Measurements from ENCODE around the gene ATP5F1D. TPM values are rescaled to one million over a fixed set of nuclear protein-coding genes. Genes with fewer than 3 reads are reported as not detected.
"Not testable (repeated sequence)": the region's sequence is repeated elsewhere in the genome, so short reads cannot be mapped to it uniquely, and the experiment has no call there.

The ATP5F1D gene
- 100 to 1,000 TPM in 3 of 6 donors, 10 to 100 TPM in 3; 56.0 to 187 (median 113) TPM for total RNA-seq

DNA sequence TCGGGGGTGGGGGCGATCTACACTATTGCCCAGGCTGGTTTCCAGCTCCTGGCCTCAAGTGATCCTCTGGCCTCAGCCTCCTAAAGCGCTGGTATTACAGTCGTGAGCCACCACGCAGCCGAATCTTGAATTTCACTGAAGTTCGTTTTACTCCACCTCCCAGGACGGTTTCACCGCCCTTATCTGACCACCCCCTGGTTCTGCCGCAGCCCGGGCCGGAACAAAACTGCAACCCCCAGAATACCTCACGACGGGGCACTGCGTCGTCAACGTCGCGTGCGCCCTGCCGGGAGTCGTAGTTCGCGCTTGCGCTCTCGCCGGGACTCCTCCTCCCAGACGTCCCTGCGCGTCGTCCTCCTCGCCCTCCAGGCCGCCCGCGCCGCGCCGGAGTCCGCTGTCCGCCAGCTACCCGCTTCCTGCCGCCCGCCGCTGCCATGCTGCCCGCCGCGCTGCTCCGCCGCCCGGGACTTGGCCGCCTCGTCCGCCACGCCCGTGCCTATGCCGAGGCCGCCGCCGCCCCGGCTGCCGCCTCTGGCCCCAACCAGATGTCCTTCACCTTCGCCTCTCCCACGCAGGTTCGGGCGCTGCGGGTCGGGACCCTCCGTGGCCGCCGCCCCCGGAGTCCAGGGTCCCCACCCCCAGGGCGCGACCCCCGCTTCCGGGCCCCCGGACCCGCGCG is at the start of gene ATP5F1D:
Gene ATP5F1D (plus strand): TSS at position 335 of the 679 bp plus-strand sequence. CDS start 100 bp downstream, at position 435.
- peak within 1 kb of the TSS; percentile 77 to 100 (median 88) for H3K27ac ChIP-seq
- peak; percentile 83 to 86 for ATAC-seq (ENCODE audit: low FRiP score in 2 of 2)

DNA sequence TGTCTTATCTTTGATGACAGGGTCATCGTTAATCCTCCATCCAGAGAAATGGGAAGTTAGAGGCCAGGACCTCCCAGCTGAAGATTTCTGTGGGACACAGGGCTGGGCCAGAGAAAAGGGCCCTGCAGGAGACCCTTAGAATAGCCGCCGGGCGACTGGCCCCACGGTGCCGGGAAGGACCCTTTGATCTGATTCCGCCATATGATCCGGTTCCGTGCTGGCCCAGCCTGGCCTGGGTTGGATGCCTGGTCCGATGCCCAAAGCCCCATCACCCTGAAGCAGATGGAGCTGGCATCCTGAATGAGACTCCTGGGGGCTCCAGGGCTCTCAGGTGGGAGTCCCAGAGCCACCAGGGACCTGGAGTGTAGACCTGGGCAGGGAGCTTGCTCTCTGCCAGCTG is 42.0 kb upstream of the ATP5F1D start:
- Histone ChIP-seq H3K27me3 (no peaks in the 10 kb centered on the region), H3K36me3 (no peaks in the 10 kb centered on the region), H3K4me3 (no peak overlapping the region), H3K9me3 (no peaks in the 10 kb centered on the region), H3K27ac (no peak overlapping the region), H3K4me1 (peaks cover 0 to 11% (median 1%) of the 10 kb centered on the region in 4 donors)
- no peak for ATAC-seq (ENCODE audit: low FRiP score in 2 of 2)
- TF ChIP-seq POLR2AphosphoS5 (IDR thresholded peaks at IDR 0.05) (no peak), EP300 (IDR thresholded peaks at IDR 0.05) (no peak), CTCF (IDR thresholded peaks at IDR 0.05) (no peak), POLR2A (IDR thresholded peaks at IDR 0.05) (no peak)
- WGBS, 2 donors: 91% methylated on average over 9 of the region's 10 CpGs
- DNase-seq: peak in 1 of 2 donors; percentile 58

More for the DNA sequence above, at the start of gene ATP5F1D:
- Histone ChIP-seq H3K9me3 (no peaks in the 10 kb centered on the region), H3K4me1 (peaks cover 71 to 91% (median 78%) of the 10 kb centered on the region in 4 donors), H3K36me3 (peaks cover 0 to 5% (median 1%) of the 10 kb centered on the region in 4 donors), H3K4me3 (peak within 1 kb of the TSS; percentile 63 to 94 (median 90)), H3K27me3 (peaks cover 0 to 9% (median 3%) of the 10 kb centered on the region in 4 donors)
- peak; percentile 96 to 97 for DNase-seq
- 0 to 1% methylated on average over 32 to 55 of the region's 79 CpGs for WGBS, 2 donors
- TF ChIP-seq CTCF (IDR thresholded peaks at IDR 0.05): peak in 4 of 6 experiments; percentile 7 to 36 (median 20)
- TF ChIP-seq EP300 (IDR thresholded peaks at IDR 0.05): peak in 1 of 4 donors; percentile 57
- TF ChIP-seq POLR2AphosphoS5 (IDR thresholded peaks at IDR 0.05): peak; percentile 72 to 89
- peak in 2 of 4 donors; percentile 26 to 81 for TF ChIP-seq POLR2A (IDR thresholded peaks at IDR 0.05)

DNA sequence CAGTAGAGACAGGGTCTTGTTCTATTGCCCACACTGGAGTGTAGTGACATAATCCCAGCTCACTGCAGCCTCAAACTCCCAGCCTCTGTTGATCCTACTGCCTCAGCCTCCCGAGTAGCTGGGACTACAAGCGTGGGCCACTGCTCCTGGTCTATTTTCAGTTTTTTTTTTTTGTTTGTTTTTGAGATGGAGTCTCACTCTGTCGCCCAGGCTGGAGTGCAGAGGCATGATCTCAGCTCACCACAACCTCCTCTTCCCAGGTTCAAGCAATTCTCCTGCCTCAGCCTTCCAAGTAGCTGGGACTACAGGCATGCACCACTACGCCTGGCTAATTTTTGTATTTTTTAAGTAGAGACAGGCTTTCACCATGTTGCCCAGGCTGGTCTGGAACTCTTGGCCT is 40.9 kb upstream of the ATP5F1D start:
- not testable (repeated sequence) for H3K27ac ChIP-seq; ATAC-seq (ENCODE audit: low FRiP score in 2 of 2); H3K27me3 ChIP-seq; H3K9me3 ChIP-seq; H3K4me3 ChIP-seq; DNase-seq; H3K36me3 ChIP-seq
- WGBS, 2 donors: 81 to 85% methylated on average over 4 of the region's 4 CpGs
- peaks cover 6 to 16% (median 7%) of the 10 kb centered on the region in 4 donors for H3K4me1 ChIP-seq

GRCh38 chr19:1205114-1206099 is 36.1 kb upstream of the ATP5F1D start, which contains the start of gene STK11:
Gene STK11, plus strand, starts transcription at chr19:1205778. Its CDS starts 1,136 bp downstream, at chr19:1206914.
- Histone ChIP-seq H3K27me3 (no peaks in the 10 kb centered on the region), H3K4me3 (peak within 1 kb of the TSS; percentile 53 to 77 (median 62)), H3K36me3 (peaks cover 0 to 3% (median 0%) of the 10 kb centered on the region in 4 donors), H3K4me1 (peaks cover 33 to 47% (median 41%) of the 10 kb centered on the region in 4 donors), H3K9me3 (no peaks in the 10 kb centered on the region), H3K27ac (peak within 1 kb of the TSS; percentile 64 to 91 (median 87))
- whole genome bisulfite sequencing, 2 donors: 10 to 64% methylated on average over 6 to 37 of the region's 114 CpGs
- ATAC-seq (ENCODE audit: low FRiP score in 2 of 2): peak; percentile 97 to 98
- TF ChIP-seq POLR2AphosphoS5 (IDR thresholded peaks at IDR 0.05): peak; percentile 71 to 88
- TF ChIP-seq CTCF (IDR thresholded peaks at IDR 0.05): peak in 1 of 6 experiments; percentile 19
- peak in 2 of 4 donors; percentile 73 to 83 for TF ChIP-seq POLR2A (IDR thresholded peaks at IDR 0.05)
- TF ChIP-seq EP300 (IDR thresholded peaks at IDR 0.05): no peak
- peak; percentile 98 to 100 for DNase-seq

Measured in upper lobe of left lung (tissue), 6 donors.